ENCODE measurements around the gene PRR12.

Gene PRR12

DNA sequence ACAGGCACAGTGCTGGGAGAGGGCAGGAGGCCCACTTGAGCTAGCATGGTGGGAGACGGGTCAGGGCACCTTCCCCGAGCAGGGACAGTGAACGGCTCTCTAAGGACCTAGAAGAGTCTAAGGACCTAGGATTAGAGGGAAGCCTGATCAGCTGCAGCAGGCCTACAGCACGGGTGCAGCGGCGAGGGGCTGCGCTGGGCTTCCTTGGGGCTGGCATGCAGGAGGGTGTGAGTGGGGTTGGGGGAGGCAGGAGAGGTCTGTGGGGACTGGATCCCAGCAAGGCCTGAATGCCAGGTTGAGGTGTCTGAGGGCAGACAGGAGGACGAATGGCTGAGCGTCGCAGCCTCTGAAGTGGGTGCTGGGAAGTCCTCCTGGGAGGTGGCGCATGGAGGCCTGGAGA is 54.6 kb downstream of the PRR12 start:
- DNase-seq (ENCODE audit: low read depth in 2 of 2), result no peak

- DNase-seq (ENCODE audit: low read depth in 2 of 2), result no peak
Measured at GRCh38 chr19:49645995-49646394, 55.0 kb downstream of the PRR12 start.

DNA sequence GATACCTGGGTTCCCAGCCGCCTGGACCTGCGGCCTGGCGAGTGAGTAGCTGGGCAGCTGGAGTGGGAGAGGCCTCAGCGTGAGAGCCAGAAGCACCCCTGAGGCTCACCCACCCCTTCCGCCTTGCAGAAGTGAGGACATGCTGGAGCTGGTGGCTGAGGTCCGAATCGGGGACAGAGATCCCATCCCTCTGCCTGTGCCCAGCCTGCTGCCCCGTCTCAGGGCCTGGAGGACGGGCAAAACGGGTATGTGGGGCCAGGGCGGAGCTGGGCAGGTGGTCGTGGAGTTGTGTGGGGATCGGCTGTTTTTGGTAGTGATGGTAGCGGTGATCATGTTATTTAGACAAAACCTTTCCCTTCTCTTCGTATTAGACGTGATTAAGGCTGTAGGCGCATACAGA is 55.6 kb downstream of the PRR12 start:
- no peak for DNase-seq (ENCODE audit: low read depth in 2 of 2)

GRCh38 chr19:49651029-49651819 is 60.2 kb downstream of the PRR12 start:
- no peak for DNase-seq (ENCODE audit: low read depth in 2 of 2)

GRCh38 chr19:49651820-49652550 is 61.0 kb downstream of the PRR12 start:
- no peak for DNase-seq (ENCODE audit: low read depth in 2 of 2)

GRCh38 chr19:49652551-49653465 is 61.8 kb downstream of the PRR12 start:
- no peak for DNase-seq (ENCODE audit: low read depth in 2 of 2)

GRCh38 chr19:49653466-49653806 is 62.5 kb downstream of the PRR12 start:
- DNase-seq (ENCODE audit: low read depth in 2 of 2), result no peak

DNA sequence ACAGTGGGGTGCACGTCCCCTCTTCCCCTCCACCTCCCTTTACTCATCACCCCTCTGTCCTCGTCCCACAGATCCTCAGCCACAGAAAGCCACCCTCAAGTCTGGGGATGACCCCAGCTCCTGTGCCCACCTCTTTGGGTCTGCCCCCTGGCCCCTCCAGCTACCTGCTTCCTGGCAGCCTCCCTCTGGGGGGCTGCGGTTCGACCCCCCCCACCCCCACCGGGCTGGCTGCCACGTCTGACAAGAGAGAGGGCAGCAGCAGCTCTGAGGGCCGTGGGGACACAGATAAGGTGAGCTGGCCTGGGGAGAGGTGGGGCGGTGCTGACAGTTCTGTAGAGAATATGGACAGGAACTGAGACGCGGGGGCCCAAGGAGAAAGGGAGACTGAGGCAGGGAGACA is 63.6 kb downstream of the PRR12 start:
- DNase-seq (ENCODE audit: low read depth in 2 of 2), result no peak

GRCh38 chr19:49655570-49656455 is 64.8 kb downstream of the PRR12 start:
- no peak for DNase-seq (ENCODE audit: low read depth in 2 of 2)

GRCh38 chr19:49656456-49657109 is 65.6 kb downstream of the PRR12 start:
- DNase-seq (ENCODE audit: low read depth in 2 of 2), result no peak

DNA sequence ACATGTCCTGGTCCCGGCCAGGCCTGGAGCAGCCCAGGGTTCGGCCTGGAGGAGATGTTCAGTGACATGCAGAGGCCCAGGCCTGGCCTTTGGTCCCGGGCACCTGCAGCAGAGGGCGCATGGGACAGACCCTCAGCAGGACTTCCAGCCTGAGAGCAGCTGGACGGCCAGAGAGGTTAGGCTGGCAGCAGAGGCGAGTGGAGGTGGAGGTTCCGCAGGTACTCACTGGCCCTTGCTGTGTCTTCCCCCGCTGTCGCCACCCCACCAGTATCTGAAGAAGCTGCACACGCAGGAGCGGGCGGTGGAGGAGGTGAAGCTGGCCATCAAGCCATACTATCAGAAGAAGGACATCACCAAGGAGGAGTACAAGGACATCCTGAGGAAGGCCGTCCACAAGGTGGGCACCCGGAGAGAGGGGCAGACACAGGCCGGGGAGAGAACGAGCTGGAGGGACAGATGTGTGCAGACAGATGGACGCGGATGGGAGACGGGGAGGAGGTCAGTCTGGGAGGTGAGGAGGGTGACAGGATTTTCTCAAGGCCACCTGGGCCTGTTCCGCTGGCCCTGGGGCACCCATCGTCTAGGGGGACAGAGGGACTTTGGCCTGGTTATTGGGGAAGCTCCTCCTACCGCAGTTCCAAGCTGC is 66.6 kb downstream of the PRR12 start:
- no peak for DNase-seq (ENCODE audit: low read depth in 2 of 2)

- DNase-seq (ENCODE audit: low read depth in 2 of 2), result no peak
Measured at GRCh38 chr19:49658139-49658517, 67.1 kb downstream of the PRR12 start.

DNA sequence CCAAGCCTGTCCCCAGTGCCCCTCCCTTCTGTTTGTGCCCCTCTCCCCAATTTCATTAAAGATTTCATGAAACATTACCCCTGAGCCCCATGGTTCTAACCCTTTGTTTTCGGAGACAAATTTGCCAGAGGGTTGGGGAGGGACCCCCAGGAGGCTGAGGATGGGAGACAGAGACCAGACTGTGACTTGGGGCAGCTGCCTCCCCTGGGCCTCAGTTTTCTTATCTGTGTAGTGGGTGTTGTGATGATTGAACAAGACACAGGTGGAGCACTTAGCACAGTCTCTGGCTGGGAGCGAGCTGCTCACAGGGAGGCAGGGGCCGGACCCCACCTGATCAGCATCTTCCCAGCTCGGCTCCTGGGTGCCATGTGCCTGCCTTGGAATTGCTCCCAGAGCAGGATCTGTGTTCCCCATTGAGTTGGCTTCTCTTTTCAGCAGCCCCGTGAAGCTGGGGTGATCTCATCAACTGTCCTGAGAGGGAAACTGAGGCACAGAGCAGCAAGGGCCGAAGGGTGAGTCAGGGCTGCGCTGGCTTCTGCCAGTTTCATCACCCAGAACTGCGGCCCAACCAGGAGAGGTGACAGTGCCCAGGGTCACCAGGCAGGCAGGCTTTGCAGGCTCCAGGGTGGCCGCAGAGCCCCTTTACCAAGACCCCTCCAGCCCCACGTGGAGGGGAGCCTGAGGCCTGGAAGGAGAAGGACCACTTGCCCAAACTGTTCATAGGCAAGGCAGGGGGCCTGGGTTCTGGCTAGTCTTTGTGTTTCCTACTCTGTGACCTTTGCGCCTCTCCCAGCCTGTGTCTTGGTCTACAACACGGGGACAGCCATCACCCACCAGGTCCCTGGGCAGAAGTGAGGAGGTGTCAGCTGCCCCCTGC is 67.8 kb downstream of the PRR12 start:
- no peak for DNase-seq (ENCODE audit: low read depth in 2 of 2)

DNA sequence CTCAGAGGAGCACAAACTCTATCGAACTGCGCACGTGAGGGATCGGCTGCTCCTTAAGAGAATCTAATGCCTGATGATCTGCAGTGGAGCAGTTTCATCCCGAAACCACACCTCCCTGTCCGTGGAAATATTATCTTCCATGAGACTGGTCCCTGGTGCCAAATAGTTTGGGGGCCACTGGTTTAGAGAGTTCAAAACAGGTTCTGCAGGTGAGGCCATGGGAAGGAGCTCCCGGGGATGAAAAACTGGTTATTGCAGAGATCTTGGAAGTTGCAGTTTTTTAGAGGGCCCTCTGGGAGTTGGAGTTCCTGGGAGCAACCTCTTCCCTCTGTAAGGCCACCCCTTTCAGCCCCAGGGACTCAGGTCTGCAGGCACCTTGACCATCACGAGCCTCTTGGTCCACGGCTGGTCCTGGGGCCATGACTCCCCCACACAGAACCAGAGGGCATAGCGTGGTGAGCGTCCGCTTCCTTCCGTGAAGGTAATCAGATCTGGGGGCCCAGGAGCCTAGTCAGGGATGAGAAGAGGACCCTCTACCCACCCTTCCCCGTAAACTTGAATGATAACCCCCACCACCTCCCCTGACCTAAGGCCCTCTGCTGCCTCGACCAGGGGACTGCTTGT is 69.5 kb downstream of the PRR12 start:
- no peak for DNase-seq (ENCODE audit: low read depth in 2 of 2)

- DNase-seq (ENCODE audit: low read depth in 2 of 2), result no peak
Measured at GRCh38 chr19:49662011-49662410, 71.0 kb downstream of the PRR12 start.

DNA sequence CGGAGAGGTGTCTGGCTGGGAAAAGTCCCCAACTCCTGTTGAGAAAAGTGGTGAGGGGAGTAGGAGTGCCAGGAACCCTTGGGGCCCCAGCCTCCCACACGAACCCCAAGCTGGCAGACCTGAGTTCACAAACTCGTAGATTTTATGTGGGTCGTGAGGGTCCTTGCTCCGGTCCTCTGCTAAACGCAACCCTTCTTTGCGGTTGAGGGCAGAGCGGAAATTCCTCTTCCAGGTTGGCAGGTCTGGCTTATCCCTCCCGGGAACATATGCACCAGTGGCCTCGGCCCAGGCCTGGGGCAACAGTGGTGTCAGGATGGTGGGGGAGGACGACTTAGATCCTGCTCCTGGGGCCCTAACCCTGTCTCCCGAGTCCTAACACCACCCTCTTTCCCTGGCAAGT is 72.2 kb downstream of the PRR12 start:
- DNase-seq (ENCODE audit: low read depth in 2 of 2), result no peak

DNA sequence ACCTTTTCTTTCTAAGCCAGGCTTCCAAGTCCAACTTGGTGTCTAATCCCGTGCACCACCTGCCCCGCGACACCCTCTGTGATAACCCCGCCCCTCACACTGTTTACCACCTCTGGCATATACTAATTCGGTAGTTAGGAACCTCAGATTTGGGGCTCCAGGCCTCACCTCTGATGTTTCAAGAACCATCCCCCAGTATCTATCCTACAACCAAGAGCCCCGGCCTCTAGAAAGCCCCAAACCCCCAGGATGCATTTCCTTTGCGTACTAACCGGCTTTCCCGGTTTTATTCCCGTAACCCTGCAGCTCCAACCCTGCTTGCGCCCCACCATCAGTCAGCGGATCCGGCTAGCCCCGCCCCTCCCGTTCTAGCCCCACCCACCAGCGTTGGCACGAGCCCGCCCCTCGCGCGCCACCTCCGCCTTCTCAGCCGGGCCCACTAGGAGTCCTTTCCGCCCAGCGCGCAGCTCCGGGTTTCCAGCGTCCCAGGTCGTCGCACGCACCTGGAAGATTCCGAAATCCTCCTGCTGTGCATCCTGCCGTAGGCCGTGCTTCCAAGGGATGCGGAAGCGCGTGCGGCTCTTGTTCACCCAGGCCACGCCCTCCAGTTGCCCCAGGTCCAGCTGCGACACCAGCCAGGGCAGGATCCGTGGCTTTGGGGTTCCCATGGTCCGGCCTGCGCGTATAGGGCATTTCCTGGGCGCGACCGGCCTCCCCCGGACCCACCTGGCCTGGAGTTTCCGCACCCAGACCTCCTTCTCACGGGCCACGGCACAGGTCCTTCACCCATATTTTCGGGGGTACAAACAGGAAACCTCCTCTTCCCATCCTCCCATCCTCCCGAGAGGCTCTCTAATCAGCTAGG is 73.4 kb downstream of the PRR12 start:
- DNase-seq (ENCODE audit: low read depth in 2 of 2), result peak; percentile 86 to 91

GRCh38 chr19:49665036-49665350 is 74.0 kb downstream of the PRR12 start:
- no peak for DNase-seq (ENCODE audit: low read depth in 2 of 2)

All from stimulated activated CD8-positive, alpha-beta memory T cell treated with anti-CD3 and anti-CD28 coated beads, Interleukin-7, amount 100 ng/mL, for 1 hour (primary cell).